ENCODE results near the gene SNX9. TPM values are rescaled to one million over a fixed set of nuclear protein-coding genes. Genes with fewer than 3 reads are reported as not detected.

The SNX9 gene
- total and polyA plus RNA-seq, 12 donors: 18.8 to 39.7 (median 31.2) TPM

GRCh38 chr6:157994125-157994795 is 171.2 kb downstream of the SNX9 start:
- no peak overlapping the region for H3K27ac ChIP-seq
- no peak for DNase-seq
- H3K4me3 ChIP-seq: no peak overlapping the region
- 88% methylated on average over 7 of the region's 7 CpGs for WGBS, 2 donors
- intact Hi-C loops (cut with DNase I): no loop called here
- ATAC-seq: no peak
- peaks cover 10 to 36% (median 24%) of the 10 kb centered on the region in 9 donors for H3K4me1 ChIP-seq
- no peaks in the 10 kb centered on the region for H3K9me3 ChIP-seq
- H3K36me3 ChIP-seq: no peaks in the 10 kb centered on the region
- H3K27me3 ChIP-seq: no peaks in the 10 kb centered on the region
- TF ChIP-seq, protein P1, sequence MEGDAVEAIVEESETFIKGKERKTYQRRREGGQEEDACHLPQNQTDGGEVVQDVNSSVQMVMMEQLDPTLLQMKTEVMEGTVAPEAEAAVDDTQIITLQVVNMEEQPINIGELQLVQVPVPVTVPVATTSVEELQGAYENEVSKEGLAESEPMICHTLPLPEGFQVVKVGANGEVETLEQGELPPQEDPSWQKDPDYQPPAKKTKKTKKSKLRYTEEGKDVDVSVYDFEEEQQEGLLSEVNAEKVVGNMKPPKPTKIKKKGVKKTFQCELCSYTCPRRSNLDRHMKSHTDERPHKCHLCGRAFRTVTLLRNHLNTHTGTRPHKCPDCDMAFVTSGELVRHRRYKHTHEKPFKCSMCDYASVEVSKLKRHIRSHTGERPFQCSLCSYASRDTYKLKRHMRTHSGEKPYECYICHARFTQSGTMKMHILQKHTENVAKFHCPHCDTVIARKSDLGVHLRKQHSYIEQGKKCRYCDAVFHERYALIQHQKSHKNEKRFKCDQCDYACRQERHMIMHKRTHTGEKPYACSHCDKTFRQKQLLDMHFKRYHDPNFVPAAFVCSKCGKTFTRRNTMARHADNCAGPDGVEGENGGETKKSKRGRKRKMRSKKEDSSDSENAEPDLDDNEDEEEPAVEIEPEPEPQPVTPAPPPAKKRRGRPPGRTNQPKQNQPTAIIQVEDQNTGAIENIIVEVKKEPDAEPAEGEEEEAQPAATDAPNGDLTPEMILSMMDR (IDR thresholded peaks at IDR 0.05): no peak

Other genes starting within 250 kb of the SNX9 start
- gene SYNJ2, start 158.6 kb downstream of the SNX9 start, total RNA-seq: 10 to 100 TPM; 14.0 to 27.8 (median 19.6) TPM
- gene SYNJ2, start 158.6 kb downstream of the SNX9 start, polyA plus RNA-seq: 10 to 100 TPM; 14.5 to 17.6 TPM

Data from heart right ventricle (tissue), 16 donors.